Measurements from ENCODE around the gene ZFHX3.

The ZFHX3 gene

DNA sequence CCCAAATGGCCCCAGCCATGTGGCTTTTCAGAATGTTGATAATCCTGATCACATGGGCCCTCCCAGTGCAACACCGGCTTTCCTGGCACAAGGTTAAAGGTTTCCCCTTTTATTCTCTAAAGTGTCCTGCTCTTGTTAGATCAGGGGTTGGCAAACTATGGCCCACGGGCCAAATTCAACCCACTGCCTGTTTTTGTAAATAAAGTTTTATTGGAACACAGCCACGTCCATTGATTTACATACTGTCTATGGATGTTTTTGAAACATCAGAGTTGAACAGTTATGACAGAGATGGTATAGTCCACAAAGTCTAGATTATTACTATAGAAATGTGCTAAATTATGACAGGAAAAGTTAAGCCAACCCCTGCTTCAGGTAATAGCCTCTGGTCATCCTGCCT is 157.3 kb downstream of the ZFHX3 start:
- no peaks in the 10 kb centered on the region for H3K27me3 ChIP-seq (ENCODE audit: insufficient read depth, low read depth)
- H3K4me1 ChIP-seq (ENCODE audit: low read depth, poor library complexity, severe bottlenecking): no peaks in the 10 kb centered on the region
- no peak overlapping the region for H3K27ac ChIP-seq
- TF ChIP-seq, protein P1, sequence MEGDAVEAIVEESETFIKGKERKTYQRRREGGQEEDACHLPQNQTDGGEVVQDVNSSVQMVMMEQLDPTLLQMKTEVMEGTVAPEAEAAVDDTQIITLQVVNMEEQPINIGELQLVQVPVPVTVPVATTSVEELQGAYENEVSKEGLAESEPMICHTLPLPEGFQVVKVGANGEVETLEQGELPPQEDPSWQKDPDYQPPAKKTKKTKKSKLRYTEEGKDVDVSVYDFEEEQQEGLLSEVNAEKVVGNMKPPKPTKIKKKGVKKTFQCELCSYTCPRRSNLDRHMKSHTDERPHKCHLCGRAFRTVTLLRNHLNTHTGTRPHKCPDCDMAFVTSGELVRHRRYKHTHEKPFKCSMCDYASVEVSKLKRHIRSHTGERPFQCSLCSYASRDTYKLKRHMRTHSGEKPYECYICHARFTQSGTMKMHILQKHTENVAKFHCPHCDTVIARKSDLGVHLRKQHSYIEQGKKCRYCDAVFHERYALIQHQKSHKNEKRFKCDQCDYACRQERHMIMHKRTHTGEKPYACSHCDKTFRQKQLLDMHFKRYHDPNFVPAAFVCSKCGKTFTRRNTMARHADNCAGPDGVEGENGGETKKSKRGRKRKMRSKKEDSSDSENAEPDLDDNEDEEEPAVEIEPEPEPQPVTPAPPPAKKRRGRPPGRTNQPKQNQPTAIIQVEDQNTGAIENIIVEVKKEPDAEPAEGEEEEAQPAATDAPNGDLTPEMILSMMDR (conservative IDR thresholded peaks at IDR 0.05; ENCODE audit: low read depth, low read length): no peak
- no peaks in the 10 kb centered on the region for H4K20me1 ChIP-seq (ENCODE audit: insufficient read depth)
- no peak overlapping the region for H2AFZ ChIP-seq (ENCODE audit: low read depth)
- no peaks in the 10 kb centered on the region for H3K36me3 ChIP-seq (ENCODE audit: insufficient read depth)
- H3K4me2 ChIP-seq: no peak overlapping the region
- no peak overlapping the region for H3K4me3 ChIP-seq (IDR thresholded peaks at IDR 0.05; ENCODE audit: insufficient read depth, low read depth, low read length)
- no peak overlapping the region for H3K9ac ChIP-seq
- H3K79me2 ChIP-seq (ENCODE audit: insufficient read depth, low read depth): no peaks in the 10 kb centered on the region

DNA sequence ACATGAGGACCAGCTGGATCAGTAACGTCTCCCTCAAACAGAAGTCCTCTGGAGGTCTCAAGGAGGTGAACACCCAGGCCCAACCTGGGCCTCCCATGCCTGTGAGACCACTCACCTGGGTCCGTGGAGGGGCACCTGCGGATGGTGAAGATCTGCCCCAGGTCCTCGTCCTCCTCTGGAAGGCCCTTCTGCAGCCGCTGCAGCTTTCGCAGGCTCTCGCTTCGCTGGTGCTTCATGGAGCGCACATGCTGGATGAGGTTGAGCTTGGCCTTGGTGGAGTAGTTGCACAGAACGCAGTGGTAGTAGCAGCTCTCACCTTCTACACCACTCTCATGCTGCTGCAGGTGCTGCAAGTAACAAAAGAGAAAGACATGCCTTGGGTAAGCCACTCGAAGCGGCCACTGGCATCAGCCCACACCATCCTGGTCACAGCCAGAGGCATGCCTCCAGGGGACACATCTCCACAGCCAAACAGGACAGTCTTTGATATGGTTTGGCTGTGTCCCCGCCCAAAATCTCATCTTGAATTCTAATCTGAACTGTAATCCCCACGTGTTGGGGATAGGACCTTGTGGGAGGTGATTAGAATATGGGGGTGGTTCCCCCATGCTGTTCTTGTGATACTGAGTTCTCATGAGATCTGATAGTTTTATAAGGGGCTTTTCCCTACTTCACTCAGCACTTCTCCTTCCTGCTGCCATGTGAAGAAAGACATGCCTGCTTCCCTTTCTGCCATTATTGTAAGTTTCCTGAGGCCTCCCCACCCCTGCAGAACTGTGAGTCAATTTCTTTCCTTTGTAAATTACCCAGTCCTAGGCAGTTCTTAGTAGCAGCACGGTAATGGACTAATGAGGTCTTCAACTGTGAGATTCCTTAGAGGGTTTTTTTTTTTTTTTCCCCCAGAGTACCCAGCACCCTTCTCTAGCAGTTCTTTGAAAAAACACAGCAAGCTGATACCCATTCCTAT is 158.0 kb downstream of the ZFHX3 start:
- Histone ChIP-seq H3K79me2 (ENCODE audit: insufficient read depth, low read depth) (no peaks in the 10 kb centered on the region), H4K20me1 (ENCODE audit: insufficient read depth) (no peaks in the 10 kb centered on the region), H2AFZ (ENCODE audit: low read depth) (no peak overlapping the region), H3K4me3 (IDR thresholded peaks at IDR 0.05; ENCODE audit: insufficient read depth, low read depth, low read length) (no peak overlapping the region), H3K4me2 (no peak overlapping the region), H3K27ac (no peak overlapping the region), H3K9ac (no peak overlapping the region), H3K4me1 (ENCODE audit: low read depth, poor library complexity, severe bottlenecking) (no peaks in the 10 kb centered on the region), H3K27me3 (ENCODE audit: insufficient read depth, low read depth) (no peaks in the 10 kb centered on the region), H3K36me3 (ENCODE audit: insufficient read depth) (no peaks in the 10 kb centered on the region)
- TF ChIP-seq, protein P1 (conservative IDR thresholded peaks at IDR 0.05; ENCODE audit: low read depth, low read length): no peak

DNA sequence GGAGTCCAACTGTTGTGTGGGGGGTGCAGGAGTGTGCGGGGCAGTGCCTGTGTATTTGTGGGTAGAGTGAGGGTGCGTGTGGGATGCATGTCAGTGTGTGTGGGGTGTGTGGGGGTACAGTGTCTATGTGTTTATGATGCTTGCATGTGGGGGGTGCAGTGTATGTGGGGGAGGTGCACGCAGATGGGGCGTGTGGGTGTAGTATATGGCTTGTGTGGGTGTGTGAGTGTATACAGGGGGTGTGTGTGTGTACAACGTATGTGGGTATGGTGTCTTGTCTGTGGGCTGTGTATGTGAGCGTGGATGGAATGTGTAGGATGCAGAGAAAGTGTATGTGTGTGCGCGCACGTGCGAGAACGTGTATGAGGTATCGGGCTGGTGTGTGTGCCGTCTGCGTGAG is 160.4 kb downstream of the ZFHX3 start:
- Histone ChIP-seq H3K4me1 (ENCODE audit: low read depth, poor library complexity, severe bottlenecking) (no peaks in the 10 kb centered on the region), H3K27me3 (ENCODE audit: insufficient read depth, low read depth) (no peaks in the 10 kb centered on the region), H3K79me2 (ENCODE audit: insufficient read depth, low read depth) (no peaks in the 10 kb centered on the region), H3K9ac (no peak overlapping the region), H2AFZ (ENCODE audit: low read depth) (no peak overlapping the region), H4K20me1 (ENCODE audit: insufficient read depth) (no peaks in the 10 kb centered on the region), H3K4me2 (no peak overlapping the region), H3K4me3 (IDR thresholded peaks at IDR 0.05; ENCODE audit: insufficient read depth, low read depth, low read length) (no peak overlapping the region), H3K36me3 (ENCODE audit: insufficient read depth) (no peaks in the 10 kb centered on the region), H3K27ac (no peak overlapping the region)
- TF ChIP-seq, protein P1 (conservative IDR thresholded peaks at IDR 0.05; ENCODE audit: low read depth, low read length): no peak

DNA sequence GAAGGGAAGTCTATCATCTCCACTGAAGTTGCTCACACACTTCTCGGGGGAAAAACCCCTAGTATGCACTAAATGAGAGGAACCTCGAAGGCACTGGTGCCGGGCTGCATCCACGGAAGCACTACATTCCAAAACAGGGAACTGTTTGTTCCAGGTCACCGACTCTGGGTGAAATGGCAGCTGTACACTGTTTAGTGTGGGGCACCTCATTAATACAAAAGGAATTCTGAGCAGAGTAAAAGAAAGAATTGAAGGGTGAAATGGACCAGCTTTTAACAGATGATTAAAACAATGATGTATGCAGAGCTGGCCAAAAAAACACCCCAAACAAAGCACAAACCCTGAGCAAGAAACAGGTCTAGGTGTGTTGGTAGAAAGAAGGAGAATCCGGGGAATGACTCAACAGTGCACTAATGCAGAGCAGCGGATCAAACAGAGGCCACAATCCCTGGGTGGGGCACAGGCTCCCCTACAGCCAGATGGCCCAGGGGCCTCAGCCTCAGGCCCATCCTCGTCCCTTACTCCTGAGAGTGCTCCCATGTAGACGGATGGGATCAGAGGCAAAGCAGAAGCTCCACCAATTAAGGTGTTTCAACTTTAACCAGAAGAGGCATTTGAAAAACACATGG is 161.5 kb downstream of the ZFHX3 start:
- TF ChIP-seq, protein P1 (conservative IDR thresholded peaks at IDR 0.05; ENCODE audit: low read depth, low read length): no peak
- Histone ChIP-seq H3K27me3 (ENCODE audit: insufficient read depth, low read depth) (no peaks in the 10 kb centered on the region), H3K4me3 (IDR thresholded peaks at IDR 0.05; ENCODE audit: insufficient read depth, low read depth, low read length) (no peak overlapping the region), H3K4me2 (no peak overlapping the region), H3K9ac (no peak overlapping the region), H2AFZ (ENCODE audit: low read depth) (no peak overlapping the region), H3K36me3 (ENCODE audit: insufficient read depth) (no peaks in the 10 kb centered on the region), H4K20me1 (ENCODE audit: insufficient read depth) (no peaks in the 10 kb centered on the region), H3K4me1 (ENCODE audit: low read depth, poor library complexity, severe bottlenecking) (no peaks in the 10 kb centered on the region), H3K79me2 (ENCODE audit: insufficient read depth, low read depth) (no peaks in the 10 kb centered on the region), H3K27ac (no peak overlapping the region)
